GM18508 (cell line): ENCODE data around the gene DAB1.

Source experiments
- ATAC-seq: cut with Tn5 transposase; IDR thresholded peaks from one replicate; pipeline ENCODE4 v1.9.1; 2021; ENCODE audit warnings: moderate number of reproducible peaks; ENCODE audit not compliant: insufficient read depth, unreplicated experiment

The DAB1 gene

DNA sequence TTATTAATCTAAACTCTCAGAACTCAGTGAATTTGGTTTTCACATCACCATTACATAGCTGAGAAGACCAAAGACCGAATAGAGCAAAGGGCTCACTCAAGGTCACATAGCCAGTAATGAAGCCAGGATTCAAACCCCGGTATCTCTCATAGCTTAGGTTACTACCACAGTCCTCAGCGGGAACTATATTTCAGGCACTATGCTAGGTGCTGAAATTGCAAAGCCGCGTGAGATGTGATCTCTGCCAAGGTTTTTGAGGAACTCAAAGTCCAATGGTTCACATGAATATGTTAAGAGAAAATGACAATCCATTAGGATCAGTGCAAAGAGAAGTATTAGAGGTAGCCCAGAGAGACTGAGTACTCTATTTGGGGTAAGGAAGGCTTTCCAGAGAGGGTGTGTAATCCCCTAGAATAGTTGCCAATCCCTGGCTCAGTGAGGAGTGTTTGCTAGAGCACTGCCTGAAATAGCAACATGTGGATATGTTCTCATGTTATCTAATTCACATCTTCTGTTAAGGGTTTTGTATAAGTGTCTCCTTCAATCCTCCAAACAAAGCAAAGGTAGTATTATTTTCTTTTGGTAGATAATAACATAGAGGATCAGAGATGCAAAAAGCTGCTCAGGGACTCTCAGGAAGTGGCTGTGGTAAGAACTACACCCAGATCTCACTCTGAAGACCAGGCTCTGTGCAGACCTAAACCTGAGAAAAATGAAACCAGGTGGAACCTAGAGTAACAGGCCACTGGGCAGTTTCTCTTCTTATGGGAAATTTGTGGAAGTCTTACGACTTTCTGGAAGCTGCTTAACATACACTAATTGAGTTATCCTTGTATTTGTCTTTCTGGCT, 365.0 kb downstream of the DAB1 start:
- no peak for ATAC-seq

GRCh38 chr1:57048856-57049255, 375.0 kb downstream of the DAB1 start:
- no peak for ATAC-seq

DNA sequence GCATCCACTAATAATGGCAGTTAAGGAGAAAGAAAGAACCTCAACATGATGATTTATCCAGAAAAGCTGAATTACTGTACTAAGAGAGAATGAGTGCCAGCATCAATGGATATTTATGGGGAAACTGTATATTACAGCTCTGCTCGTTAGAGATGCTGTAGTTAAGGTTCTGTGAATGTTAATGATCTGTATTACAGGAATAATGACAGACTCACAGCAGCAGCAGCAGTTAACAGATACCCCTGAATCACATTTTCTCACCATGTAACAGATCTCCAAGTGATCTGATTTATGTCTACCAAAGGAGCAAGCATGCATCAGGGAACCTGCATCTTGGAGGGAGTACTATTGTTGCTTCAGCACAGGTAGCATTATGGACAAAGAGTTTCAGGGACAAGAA, 377.4 kb downstream of the DAB1 start:
- no peak for ATAC-seq

GRCh38 chr1:57041901-57042300, 382.0 kb downstream of the DAB1 start:
- ATAC-seq: no peak

DNA sequence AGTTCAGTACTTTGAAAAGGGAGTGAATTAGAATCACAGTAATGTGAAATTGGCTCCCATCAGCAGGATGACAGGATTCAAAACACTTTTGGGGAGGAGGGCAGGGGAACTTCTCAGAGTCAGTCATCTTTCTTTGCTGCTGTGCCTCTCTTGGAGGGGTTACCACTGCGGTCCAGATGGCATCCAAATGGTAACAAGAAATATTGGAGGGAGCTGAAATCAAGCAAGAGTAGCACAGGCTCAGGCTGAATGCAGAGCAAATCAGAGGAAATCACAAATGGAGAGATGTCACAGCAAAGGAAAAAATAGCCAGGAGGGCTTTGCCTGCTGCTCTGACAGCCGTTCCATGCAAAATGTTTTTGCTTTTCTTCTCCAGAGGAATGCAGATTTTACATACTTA, 383.0 kb downstream of the DAB1 start:
- no peak for ATAC-seq

DNA sequence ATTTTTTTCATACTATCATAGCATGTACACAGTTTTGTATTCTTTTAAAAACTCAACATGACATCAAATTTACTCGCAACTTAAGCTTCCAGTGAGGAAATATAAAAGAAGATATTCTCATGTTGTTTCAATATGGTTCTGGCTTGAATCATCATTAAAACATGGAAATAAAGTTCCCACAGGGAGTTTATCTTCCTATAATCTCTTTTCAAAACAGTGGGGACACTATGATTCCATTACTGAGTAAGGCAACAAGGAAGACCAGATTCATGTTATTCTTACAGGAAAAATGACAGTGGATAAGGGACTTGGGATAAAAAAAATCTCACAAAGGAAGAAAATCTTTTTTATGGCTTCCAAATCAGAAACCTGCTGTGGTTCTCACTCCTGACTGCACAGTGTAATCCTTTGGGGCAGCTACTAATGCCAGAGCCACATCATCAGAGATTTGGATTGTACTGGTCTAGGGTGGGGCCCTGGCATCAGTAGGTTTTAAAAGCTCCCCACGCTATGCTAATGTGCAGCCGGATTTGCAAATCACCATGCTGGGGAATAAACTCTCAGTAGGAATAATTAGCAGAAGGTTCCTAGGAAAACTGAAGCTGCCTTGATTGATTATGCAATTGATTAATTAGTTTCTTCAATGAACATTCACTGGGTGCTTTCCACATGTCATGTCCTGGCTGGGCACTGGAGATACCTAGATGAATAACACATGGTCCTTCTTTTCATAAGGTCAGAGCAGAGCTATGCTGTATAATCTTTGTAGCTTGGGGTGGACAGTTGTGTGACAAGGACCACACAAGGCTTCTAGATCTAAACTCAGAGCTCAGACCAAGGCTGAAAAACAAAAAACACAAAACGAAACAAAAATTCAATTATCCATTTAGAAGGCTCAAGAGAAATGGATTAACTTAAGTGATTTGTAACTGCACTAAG, 386.9 kb downstream of the DAB1 start:
- no peak for ATAC-seq

DNA sequence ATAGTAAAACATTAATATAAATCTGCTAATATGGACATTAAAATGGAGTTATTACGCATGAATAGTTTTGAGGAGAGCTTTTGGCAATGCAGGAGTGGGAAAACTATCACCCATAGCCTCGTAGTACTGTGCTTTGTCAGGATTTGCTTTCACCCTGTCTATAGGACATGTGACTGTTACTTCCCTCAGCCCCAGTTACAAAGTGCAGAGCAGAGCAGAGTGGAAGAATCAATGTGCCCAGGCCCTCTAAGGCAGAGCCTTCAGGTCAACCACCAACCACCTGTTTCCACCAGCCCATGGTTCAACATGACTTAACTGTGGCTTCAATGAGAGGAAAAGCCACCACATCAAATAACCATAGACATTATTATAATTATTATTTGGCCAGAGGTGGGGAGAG, 389.1 kb downstream of the DAB1 start:
- no peak for ATAC-seq

DNA sequence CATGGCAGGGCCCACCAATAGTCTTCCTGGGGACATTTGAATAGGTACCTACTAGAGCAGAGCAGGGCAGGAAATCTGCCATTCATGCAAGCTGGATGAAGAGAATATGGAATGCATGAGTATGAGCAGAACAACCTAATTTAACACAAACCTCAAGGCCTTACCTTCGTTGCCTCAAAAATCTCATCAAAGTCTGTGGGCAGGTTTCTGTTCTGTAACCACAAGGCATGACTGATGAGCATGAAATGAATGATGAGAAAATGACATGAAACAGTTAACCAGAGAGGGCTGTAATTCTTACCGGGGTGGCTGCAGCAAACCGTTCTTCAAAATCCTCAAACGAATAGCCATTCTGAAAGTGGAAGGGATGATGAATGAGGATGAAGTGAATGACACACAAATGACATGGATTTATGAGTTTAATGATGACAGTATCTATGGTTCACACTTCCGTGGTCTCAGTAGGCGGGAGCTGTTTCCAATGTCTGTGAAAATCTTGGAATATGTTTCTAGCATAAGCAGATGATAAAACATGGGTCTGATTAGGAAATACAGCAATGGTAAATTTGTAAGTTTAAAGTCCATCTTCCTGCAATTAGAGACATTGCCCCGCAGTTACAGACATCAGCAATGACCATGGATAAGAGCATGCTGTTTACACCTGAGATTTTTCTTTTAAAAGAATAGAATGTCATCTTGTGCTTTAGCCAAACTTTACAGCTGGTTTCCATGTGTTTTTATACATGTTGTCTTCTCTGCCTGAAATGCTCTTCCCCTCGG, 390.4 kb downstream of the DAB1 start:
- ATAC-seq: no peak

DNA sequence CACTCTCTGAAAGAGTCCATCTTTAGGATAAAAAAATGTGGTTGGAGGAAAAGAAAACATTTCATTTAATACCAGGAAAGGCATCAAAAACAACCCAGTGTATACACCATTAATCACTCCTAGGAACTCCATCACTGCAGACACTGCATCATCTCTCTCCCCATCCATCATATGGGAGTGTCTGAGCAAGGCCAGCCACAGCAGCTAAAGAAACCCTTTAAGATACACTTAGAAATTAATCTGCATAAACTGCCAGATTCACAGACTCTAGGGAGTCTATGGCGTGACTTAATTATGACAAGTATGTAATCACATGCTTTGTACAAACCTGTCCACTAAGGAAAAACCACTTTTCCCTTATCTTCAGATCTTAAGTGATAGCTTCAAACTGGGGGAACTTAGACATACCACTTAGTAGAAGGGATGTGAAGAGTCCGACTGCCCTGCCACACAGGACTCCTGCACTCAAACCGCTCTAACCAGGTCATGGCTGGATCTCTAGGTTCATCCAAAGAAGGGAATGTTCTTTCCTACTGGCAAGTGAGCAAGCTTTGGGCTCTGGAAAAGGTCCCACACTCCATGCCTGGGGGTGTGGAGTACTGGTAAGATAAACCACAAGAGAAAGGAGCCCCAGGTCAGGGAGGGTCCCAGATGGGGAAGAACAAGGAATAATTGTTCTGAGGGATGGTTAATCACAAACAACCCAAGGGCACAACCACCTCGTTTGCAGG, 397.1 kb downstream of the DAB1 start:
- no peak for ATAC-seq

- no peak for ATAC-seq
Measured at GRCh38 chr1:57024855-57025254, 399.0 kb downstream of the DAB1 start.

GRCh38 chr1:57024428-57024827, 399.4 kb downstream of the DAB1 start:
- ATAC-seq: no peak

DNA sequence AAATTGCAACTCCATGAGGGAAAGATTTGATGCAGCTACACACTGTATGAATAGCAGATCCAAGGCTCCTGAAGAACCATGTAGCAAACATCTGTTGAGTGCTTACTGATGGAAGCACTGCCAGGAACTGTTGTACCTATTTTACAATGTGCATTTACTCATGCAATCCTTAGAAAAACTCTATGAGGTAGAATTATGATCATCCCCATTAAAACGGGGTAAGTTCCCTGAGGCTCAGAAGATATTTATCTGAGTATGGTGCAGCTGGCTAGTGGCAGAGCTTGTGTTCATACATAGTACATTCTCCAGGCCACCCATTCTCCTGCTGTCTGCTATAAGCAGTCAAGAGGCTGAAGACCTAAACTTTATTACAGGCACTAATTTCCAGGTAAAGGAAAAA, 403.6 kb downstream of the DAB1 start:
- no peak for ATAC-seq

- no peak for ATAC-seq
Measured at GRCh38 chr1:57019236-57019839, 404.5 kb downstream of the DAB1 start.

DNA sequence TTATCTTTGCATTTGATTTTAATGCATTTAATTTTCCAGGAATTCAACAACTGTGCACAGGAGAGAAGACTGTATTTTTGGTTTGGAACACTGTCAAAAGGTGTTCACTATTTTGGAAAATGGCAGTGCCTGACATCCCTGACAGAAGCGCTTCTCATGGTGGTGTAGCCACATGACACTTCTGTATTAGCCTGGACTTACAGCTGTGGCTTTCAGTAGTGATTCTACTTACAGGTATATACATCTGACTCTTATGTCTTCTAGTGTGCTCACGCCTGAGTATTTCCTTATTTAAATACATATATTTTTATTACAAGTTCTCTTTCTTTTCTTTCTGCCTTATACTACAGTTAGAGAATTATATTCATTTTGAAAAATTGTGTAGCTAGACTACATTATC, 405.7 kb downstream of the DAB1 start:
- ATAC-seq: no peak

DNA sequence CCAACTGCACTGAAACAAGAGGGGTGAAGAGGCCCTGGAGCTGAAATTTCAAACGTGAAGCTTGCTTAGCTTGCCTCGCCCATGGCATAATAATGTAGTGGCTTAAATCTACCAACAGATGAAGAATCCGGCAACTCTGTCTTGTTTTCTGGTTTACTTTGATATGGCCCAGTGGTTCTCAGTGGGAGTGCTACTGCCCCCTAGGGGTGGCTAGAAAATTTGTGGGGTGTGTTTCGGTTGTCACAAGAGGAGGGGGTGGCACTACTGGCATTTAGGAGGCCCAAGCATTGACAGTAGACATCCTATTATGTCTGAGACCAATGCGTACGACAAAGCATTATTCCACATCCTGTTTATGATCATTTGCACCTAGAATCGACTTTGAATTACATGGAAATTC, 406.1 kb downstream of the DAB1 start:
- ATAC-seq: no peak

DNA sequence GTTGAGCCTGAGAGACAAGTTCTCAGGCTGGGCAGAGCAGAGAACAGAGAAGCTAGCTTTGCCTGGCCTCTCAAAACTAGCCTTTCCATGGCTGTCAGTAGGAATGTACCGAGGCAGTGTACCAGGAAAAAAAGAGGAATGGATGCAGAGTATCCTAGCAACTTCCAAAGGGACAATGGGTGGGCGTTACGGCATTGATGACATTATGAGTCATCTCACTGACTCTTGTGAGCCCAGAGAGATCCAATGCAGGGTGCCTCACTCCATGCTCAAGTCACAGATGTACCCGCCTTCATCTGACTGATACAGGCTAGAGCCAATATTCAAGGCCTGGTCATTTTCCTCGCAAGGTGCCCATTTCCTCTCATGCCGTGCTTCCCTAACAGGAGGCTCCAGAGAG, 406.7 kb downstream of the DAB1 start:
- ATAC-seq: no peak

DNA sequence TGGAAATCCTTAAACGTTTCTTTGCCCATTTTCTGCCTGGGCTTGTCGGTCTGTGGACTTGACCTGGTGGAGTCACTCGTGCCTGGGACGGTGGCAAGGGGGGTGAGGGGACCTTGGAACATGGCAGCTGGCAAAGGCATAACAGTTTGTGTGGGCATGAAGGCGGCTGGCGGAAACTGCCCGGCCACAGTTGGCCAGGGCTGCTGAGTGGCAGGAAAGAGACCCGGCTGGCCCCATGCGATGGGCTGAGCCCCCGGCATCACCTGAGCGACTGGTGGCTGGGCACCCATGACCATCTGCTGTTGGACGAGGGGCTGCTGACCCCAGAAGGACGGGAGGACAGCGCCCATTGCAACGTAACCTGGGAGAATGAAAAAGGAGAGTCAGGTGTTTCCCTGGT, 408.8 kb downstream of the DAB1 start:
- ATAC-seq: no peak

- ATAC-seq: no peak
Measured at GRCh38 chr1:57013522-57013921, 410.3 kb downstream of the DAB1 start.

GRCh38 chr1:57012315-57012714, 411.5 kb downstream of the DAB1 start:
- ATAC-seq: no peak

DNA sequence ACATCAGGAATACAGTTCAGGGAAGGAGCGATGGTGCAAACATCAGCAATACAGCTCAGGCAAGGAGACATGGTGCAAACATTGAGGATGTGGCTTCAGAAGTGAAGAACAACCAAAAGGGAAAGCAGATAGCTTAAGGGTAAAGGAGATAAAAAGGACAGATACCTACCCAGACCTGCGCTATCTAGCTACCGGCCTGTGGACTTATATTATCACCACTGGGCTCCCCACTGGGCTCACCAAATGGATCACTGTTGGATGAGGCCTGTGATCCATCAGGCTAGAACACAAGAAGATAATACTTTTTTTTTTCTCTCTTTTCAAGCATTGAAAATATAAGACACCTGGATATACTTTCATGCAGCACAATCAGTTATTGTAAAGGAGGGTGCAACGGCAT, 413.3 kb downstream of the DAB1 start:
- no peak for ATAC-seq
